ENCODE results near the gene PSMD11.

DNA sequence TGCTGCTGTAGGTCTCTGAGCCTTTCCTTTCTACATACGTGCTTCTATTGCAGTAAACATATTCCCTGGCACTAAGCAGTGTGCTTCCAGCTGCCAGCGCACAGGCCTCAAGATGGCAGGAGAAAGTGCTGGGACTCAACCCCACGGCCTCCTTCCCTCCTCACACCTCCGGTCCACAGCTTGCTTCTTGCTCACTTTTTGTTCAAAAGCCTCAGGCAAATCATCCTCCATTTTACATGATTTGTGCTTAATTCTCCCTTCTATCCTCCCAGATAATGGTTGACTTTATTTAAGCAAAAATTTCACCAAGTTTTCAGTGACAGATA lies 47.9 kb downstream of the PSMD11 start:
- no peak for TF ChIP-seq YY1 (IDR thresholded peaks at IDR 0.05; ENCODE audit: low read depth)
- no peak for TF ChIP-seq CTCF (IDR thresholded peaks at IDR 0.05)
- no peak for TF ChIP-seq RFX5 (IDR thresholded peaks at IDR 0.05; ENCODE audit: low read length)
- no peak for TF ChIP-seq RAD21 (IDR thresholded peaks at IDR 0.05; ENCODE audit: low read length)
- no peak for TF ChIP-seq ZBTB33 (IDR thresholded peaks at IDR 0.05; ENCODE audit: borderline replicate concordance, low read depth)
- no peak for TF ChIP-seq JUND (IDR thresholded peaks at IDR 0.05)
- no peak for TF ChIP-seq EP300 (IDR thresholded peaks at IDR 0.05; ENCODE audit: borderline replicate concordance in 1 of 2, low read depth in 1 of 2, low read length in 1 of 2)
- TF ChIP-seq POLR2AphosphoS5 (IDR thresholded peaks at IDR 0.05; ENCODE audit: low read depth, low read length) = no peak

All from SK-N-SH (cell line).